GM11168 (cell line): ENCODE measurements around the gene FOXI3.

ENCODE experiments used
- in situ Hi-C: fragments of 300-500 bp; cut with MboI; formaldehyde crosslinking; loops from one replicate; pipeline ENCODE4 v1.12.0; 2022; ENCODE audit warnings: low sequenced_read_pairs; ENCODE audit not compliant: unreplicated experiment

The FOXI3 gene

GRCh38 chr2:88452565-88452905, at the start of gene FOXI3:
Gene FOXI3, minus strand, starts transcription at chr2:88452693. Its CDS starts 158 bp downstream, at chr2:88452535.
- in situ Hi-C loops = no loop called here

- in situ Hi-C loops = no loop called here
These were observed 48.2 kb upstream of the FOXI3 start for GRCh38 chr2:88500691-88501090.

- in situ Hi-C loops = no loop called here
These were observed 46.7 kb upstream of the FOXI3 start for GRCh38 chr2:88499204-88499603.

GRCh38 chr2:88493481-88493880, 41.0 kb upstream of the FOXI3 start:
- in situ Hi-C loops = no loop called here

- in situ Hi-C loops = no loop called here
These were observed 39.5 kb upstream of the FOXI3 start for GRCh38 chr2:88492002-88492401.

- in situ Hi-C loops = no loop called here
These were observed 36.7 kb upstream of the FOXI3 start for GRCh38 chr2:88489181-88489580.

- in situ Hi-C loops = no loop called here
These were observed 30.7 kb upstream of the FOXI3 start for GRCh38 chr2:88483200-88483599.

- in situ Hi-C loops = no loop called here
These were observed 29.3 kb upstream of the FOXI3 start for GRCh38 chr2:88481691-88482336.

GRCh38 chr2:88472811-88473210, 20.3 kb upstream of the FOXI3 start:
- in situ Hi-C loops = no loop called here

- in situ Hi-C loops = no loop called here
These were observed 18.8 kb upstream of the FOXI3 start for GRCh38 chr2:88471083-88471942.

GRCh38 chr2:88469202-88470114, 17.0 kb upstream of the FOXI3 start:
- in situ Hi-C loops = no loop called here

GRCh38 chr2:88464153-88464552, 11.7 kb upstream of the FOXI3 start:
- in situ Hi-C loops = no loop called here

GRCh38 chr2:88458633-88459032, 6.1 kb upstream of the FOXI3 start:
- in situ Hi-C loops = no loop called here

GRCh38 chr2:88452980-88453582, 588 bp upstream of the FOXI3 start:
- in situ Hi-C loops = no loop called here

- in situ Hi-C loops = no loop called here
These were observed 505 bp downstream of the FOXI3 start for GRCh38 chr2:88451811-88452564.

GRCh38 chr2:88450925-88451810, 1.3 kb downstream of the FOXI3 start:
- in situ Hi-C loops = no loop called here

- in situ Hi-C loops = no loop called here
These were observed 2.3 kb downstream of the FOXI3 start for GRCh38 chr2:88450186-88450585.

GRCh38 chr2:88448248-88448647, 4.2 kb downstream of the FOXI3 start:
- in situ Hi-C loops = no loop called here
